SK-N-SH (cell line): ENCODE data around the gene EXOC6.
A peak's percentile ranks its signal among the peaks of the same experiment; 100 is the strongest.

Source experiments
- CTCF ChIP-seq: fragments of 200-600 bp; sonication (generic); IDR thresholded peaks from 2 replicates; pipeline ENCODE4 v1.6.1; 2017; ENCODE audit warnings: antibody characterized with exemption, mild to moderate bottlenecking, moderate library complexity
- SIN3A ChIP-seq: IDR thresholded peaks from 2 replicates; pipeline ENCODE4 v1.6.1; 2012; ENCODE audit warnings: low read depth, mild to moderate bottlenecking, low read length, moderate library complexity, borderline replicate concordance
- SMC3 ChIP-seq: IDR thresholded peaks from 2 replicates; pipeline ENCODE4 v1.6.1; 2012; ENCODE audit warnings: low read depth, low read length, improper control_type of control experiment
- TAF1 ChIP-seq: IDR thresholded peaks from 2 replicates; pipeline ENCODE4 v1.6.1; 2012; ENCODE audit warnings: low read depth, mild to moderate bottlenecking, low read length, moderate library complexity, borderline replicate concordance
- TF ChIP-seq, protein P1 (sequence below): IDR thresholded peaks from 2 replicates; pipeline ENCODE4; 2012

GRCh38 chr10:92891885-92892690 lies 43.8 kb downstream of the EXOC6 start:
- TF ChIP-seq SMC3 (no peak; the same call in 1 of the 2 replicates), TAF1 (no peak), CTCF (no peak), SIN3A (no peak; the same call in 1 of the 2 replicates)
- TF ChIP-seq, protein P1, sequence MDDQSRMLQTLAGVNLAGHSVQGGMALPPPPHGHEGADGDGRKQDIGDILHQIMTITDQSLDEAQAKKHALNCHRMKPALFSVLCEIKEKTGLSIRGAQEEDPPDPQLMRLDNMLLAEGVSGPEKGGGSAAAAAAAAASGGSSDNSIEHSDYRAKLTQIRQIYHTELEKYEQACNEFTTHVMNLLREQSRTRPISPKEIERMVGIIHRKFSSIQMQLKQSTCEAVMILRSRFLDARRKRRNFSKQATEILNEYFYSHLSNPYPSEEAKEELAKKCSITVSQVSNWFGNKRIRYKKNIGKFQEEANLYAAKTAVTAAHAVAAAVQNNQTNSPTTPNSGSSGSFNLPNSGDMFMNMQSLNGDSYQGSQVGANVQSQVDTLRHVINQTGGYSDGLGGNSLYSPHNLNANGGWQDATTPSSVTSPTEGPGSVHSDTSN = peak; percentile 79
